Activated CD8-positive, alpha-beta T cell treated with anti-CD3 and anti-CD28 coated beads for 36 hours (primary cell): ENCODE results near the gene RDM1. TPM values are rescaled to one million over a fixed set of nuclear protein-coding genes. Genes with fewer than 3 reads are reported as not detected.

Source experiments
- ATAC-seq: fragments of 200-7000 bp; cut with Tn5 transposase; one replicate; pipeline ENCODE4 v1.10.0; 2021; ENCODE audit warnings: mild to moderate bottlenecking, moderate library complexity
- CTCF ChIA-PET: fragments of 350-600 bp; sonication (Branson Sonifier 250); formaldehyde crosslinking; loops from one replicate; lab custom pipeline; 2021; ENCODE audit warnings: antibody characterized with exemption; lab: Charles Lee
- POLR2A ChIA-PET: fragments of 350-600 bp; sonication (Branson Sonifier 250); formaldehyde crosslinking; loops from one replicate; lab custom pipeline; 2021; ENCODE audit warnings: antibody characterized with exemption; lab: Charles Lee
- DNase-seq: peaks from one replicate; pipeline ENCODE4 v3.0.0-alpha.2; 2020
- H3K27ac Mint-ChIP-seq: one replicate; pipeline ENCODE4 v1.8.0; 2021; ENCODE audit warnings: mild to moderate bottlenecking, mixed read lengths
- H3K27me3 Mint-ChIP-seq: one replicate; pipeline ENCODE4 v1.8.0; 2021; ENCODE audit warnings: mixed read lengths
- H3K36me3 Mint-ChIP-seq: one replicate; pipeline ENCODE4 v1.8.0; 2021; ENCODE audit warnings: low read depth, mixed read lengths
- H3K4me1 Mint-ChIP-seq: one replicate; pipeline ENCODE4 v1.8.0; 2021; ENCODE audit warnings: low read depth, mixed read lengths
- H3K4me3 Mint-ChIP-seq: one replicate; pipeline ENCODE4 v1.8.0; 2021; ENCODE audit warnings: mild to moderate bottlenecking, moderate library complexity, mixed read lengths
- H3K9me3 Mint-ChIP-seq: one replicate; pipeline ENCODE4 v1.8.0; 2021; ENCODE audit warnings: mixed read lengths
- CTCF ChIP-seq: fragments of 200-600 bp; IDR thresholded peaks from one replicate; pipeline ENCODE4 v1.8.0; 2022; ENCODE audit warnings: antibody characterized with exemption, mild to moderate bottlenecking
- intact Hi-C: fragments of 100-400 bp; cut with micrococcal nuclease; formaldehyde crosslinking; loops from one replicate; pipeline ENCODE4 v1.10.0; 2022
- total RNA-seq, 2 experiments: library from RNA; stranded (reverse); gene quantifications; one replicate each; pipeline ENCODE4 v1.2.3, GENCODE V29; 2021

The RDM1 gene
- total RNA-seq, 2 experiments from 2014 or later: 12.6 to 16.0 TPM

- peaks cover 2% of the 10 kb centered on the region for H3K36me3 Mint-ChIP-seq
- H3K4me3 Mint-ChIP-seq: no peak overlapping the region
- ChIA-PET CTCF (interaction anchor here (0.6 to 1.5 kb wide), 8 partner anchors 8 to 315 kb away, joined by 3 to 4 read pairs (median 3); no protein-coding TSS in a partner anchor), POLR2A (interaction anchor here (1.0 kb wide), 1 partner anchor 10 kb away, joined by 3 read pairs; no protein-coding TSS in a partner anchor)
- TF ChIP-seq CTCF: no peak
- H3K9me3 Mint-ChIP-seq: no peaks in the 10 kb centered on the region
- H3K27me3 Mint-ChIP-seq: no peaks in the 10 kb centered on the region
- no peak overlapping the region for H3K27ac Mint-ChIP-seq
- no peak for DNase-seq
- peaks cover 18% of the 10 kb centered on the region for H3K4me1 Mint-ChIP-seq
- ATAC-seq: no peak
- intact Hi-C loops: no loop called here
Observed at GRCh38 chr17:35906926-35907637, 23.5 kb downstream of the RDM1 start.

DNA sequence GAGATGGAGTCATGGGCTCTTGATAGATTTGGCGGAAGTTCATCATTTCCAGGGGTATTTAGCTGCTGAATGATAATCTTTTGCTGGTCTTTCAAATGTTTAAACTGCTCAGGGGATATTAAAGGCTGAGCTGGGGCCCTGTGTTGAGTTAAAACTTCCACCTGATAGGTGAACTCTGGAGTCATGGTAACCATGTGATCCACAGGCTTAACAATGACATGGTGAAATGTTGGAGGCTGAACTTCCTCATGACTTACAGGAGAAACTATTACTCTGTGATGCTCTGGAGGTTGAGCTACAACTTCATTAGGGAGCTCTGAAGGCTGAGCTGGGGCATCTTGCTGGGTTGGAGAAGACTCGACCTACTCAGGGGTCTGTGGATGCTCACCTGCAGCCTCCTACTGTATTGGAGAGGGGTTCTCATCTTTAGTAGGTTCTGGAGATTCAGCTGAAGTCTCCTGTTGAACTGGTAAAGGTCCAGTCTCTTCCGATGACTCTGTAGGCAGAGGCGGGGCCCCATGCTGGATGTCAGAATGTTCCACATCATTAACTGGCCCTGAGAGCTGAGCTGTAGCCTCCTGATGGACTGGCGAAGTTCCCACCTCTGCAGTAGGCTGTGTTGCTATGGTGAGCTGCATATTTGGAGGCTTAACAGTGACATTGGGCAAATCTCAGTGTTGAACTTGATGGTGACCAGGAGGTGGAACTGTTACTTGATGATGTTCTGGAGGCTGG lies 24.2 kb downstream of the RDM1 start:
- H3K36me3 Mint-ChIP-seq: peaks cover 2% of the 10 kb centered on the region
- H3K4me1 Mint-ChIP-seq: peaks cover 21% of the 10 kb centered on the region
- H3K27ac Mint-ChIP-seq: no peak overlapping the region
- DNase-seq (no peak), ATAC-seq (no peak)
- no peaks in the 10 kb centered on the region for H3K27me3 Mint-ChIP-seq
- intact Hi-C loops: no loop called here
- CTCF ChIA-PET: interaction anchor here (0.8 to 1.5 kb wide), 5 partner anchors 9 to 59 kb away, joined by 3 to 4 read pairs (median 3); no protein-coding TSS in a partner anchor
- H3K9me3 Mint-ChIP-seq: no peaks in the 10 kb centered on the region
- no peak for TF ChIP-seq CTCF
- POLR2A ChIA-PET: interaction anchor here (1.0 kb wide), 1 partner anchor 11 kb away, joined by 3 read pairs; no protein-coding TSS in a partner anchor
- H3K4me3 Mint-ChIP-seq: no peak overlapping the region

DNA sequence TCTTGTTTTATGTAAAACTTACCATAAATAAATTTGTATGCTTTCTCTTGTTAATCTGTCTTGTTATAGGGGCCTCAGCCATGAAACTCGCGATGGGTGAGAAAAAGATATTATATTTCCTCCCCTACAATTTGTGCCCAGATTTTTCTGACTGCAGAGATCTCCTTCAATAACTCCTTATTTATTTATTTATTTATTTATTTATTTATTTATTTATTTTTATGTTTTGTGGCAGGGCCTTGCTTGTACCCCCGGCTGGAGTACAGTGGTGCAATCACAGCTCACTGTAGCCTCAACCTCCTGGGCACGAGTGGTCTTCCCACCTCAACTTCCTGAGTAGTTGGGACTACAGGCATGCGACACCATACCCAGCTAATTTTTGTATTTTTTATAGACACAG lies 27.1 kb downstream of the RDM1 start:
- peaks cover 5% of the 10 kb centered on the region for H3K36me3 Mint-ChIP-seq

DNA sequence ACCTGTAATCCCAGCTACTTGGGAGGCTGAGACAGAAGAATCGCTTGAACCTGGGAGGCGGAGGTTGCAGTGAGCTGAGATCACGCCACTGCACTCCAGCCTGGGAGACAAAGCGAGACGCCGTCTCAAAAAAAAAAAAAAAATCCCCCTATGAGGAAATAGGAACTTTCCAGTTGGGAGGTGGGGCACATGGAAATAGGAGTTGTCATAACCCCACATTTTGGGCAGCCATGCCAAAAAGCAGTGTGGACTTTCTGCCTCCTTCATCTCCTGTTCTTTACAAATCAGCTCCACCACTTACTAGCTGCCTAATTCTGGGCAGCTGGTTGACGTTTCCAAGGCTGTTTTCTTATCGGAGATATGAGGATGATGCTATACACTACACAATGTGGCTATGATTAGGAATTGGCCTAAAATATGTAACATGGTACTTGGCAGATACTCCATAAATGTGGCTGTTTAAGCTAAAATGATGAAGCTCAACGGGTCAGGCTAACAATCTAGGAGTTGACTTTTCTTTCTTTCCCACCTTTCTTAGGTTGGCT lies 28.9 kb downstream of the RDM1 start:
- DNase-seq (no peak), ATAC-seq (no peak)
- Mint-ChIP-seq H3K4me3 (no peak overlapping the region), H3K27me3 (no peaks in the 10 kb centered on the region), H3K4me1 (peaks cover 49% of the 10 kb centered on the region), H3K9me3 (no peaks in the 10 kb centered on the region), H3K27ac (peak overlapping the region; percentile 83), H3K36me3 (peaks cover 5% of the 10 kb centered on the region)
- ChIA-PET POLR2A (interaction anchor here (1.0 to 17.7 kb wide), 2 partner anchors 24 to 29 kb away, joined by 4 to 239 read pairs; partner anchors contain the start of genes CCL5 and RDM1), CTCF (interaction anchor here (0.7 to 2.2 kb wide), 6 partner anchors 11 to 74 kb away, joined by 3 to 6 read pairs (median 4); partner anchors contain the start of gene CCL5)
- no peak for TF ChIP-seq CTCF
- intact Hi-C loops: no loop called here

More for the DNA sequence above, 27.1 kb downstream of the RDM1 start:
- Mint-ChIP-seq H3K4me1 (peaks cover 44% of the 10 kb centered on the region), H3K9me3 (no peaks in the 10 kb centered on the region), H3K27ac (peak overlapping the region; percentile 47), H3K27me3 (no peaks in the 10 kb centered on the region), H3K4me3 (no peak overlapping the region)
- ChIA-PET POLR2A (interaction anchor here (1.2 to 17.7 kb wide), 3 partner anchors 10 to 26 kb away, joined by 3 to 239 read pairs (median 4); partner anchors contain the start of gene CCL5), CTCF (interaction anchor here (1.1 kb wide), 1 partner anchor 66 kb away, joined by 3 read pairs; no protein-coding TSS in a partner anchor)
- no peak for TF ChIP-seq CTCF
- intact Hi-C loops: no loop called here
- DNase-seq: no peak
- ATAC-seq: no peak
